HG02840 (cell line): Measurements from ENCODE around the gene MINPP1.
A peak's percentile ranks its signal among the peaks of the same experiment; 100 is the strongest.
"Not testable (repeated sequence)": the region's sequence is repeated elsewhere in the genome, so short reads cannot be mapped to it uniquely, and the experiment has no call there.

Experiments
- ATAC-seq: cut with Tn5 transposase; IDR thresholded peaks from one replicate; pipeline ENCODE4 v1.9.1; 2021; ENCODE audit warnings: mild to moderate bottlenecking, moderate library complexity, moderate number of reproducible peaks; ENCODE audit not compliant: unreplicated experiment, low FRiP score

MINPP1 gene

GRCh38 chr10:87504640-87505365, at the start of gene MINPP1:
MINPP1 (plus strand) TSS chr10:87504893; CDS start chr10:87504916, 23 bp downstream.
- ATAC-seq = peak; percentile 84

GRCh38 chr10:87456586-87457220, 48.0 kb upstream of the MINPP1 start:
- ATAC-seq = not testable (repeated sequence)

- ATAC-seq = not testable (repeated sequence)
These were observed 42.9 kb upstream of the MINPP1 start for GRCh38 chr10:87461751-87462150.

- ATAC-seq = not testable (repeated sequence)
These were observed 37.8 kb upstream of the MINPP1 start for GRCh38 chr10:87466849-87467248.

GRCh38 chr10:87488733-87489132, 16.0 kb upstream of the MINPP1 start:
- ATAC-seq = not testable (repeated sequence)

GRCh38 chr10:87490285-87490684, 14.4 kb upstream of the MINPP1 start:
- not testable (repeated sequence) for ATAC-seq

GRCh38 chr10:87492450-87492849, 12.2 kb upstream of the MINPP1 start:
- not testable (repeated sequence) for ATAC-seq

GRCh38 chr10:87495446-87495845, 9.2 kb upstream of the MINPP1 start:
- not testable (repeated sequence) for ATAC-seq

GRCh38 chr10:87497386-87497785, 7.3 kb upstream of the MINPP1 start:
- not testable (repeated sequence) for ATAC-seq

- ATAC-seq = not testable (repeated sequence)
These were observed 6.4 kb upstream of the MINPP1 start for GRCh38 chr10:87498106-87498789.

GRCh38 chr10:87500646-87501048, 4.0 kb upstream of the MINPP1 start:
- no peak for ATAC-seq

GRCh38 chr10:87503401-87503800, 1.3 kb upstream of the MINPP1 start:
- no peak for ATAC-seq

GRCh38 chr10:87503886-87504285, 807 bp upstream of the MINPP1 start:
- ATAC-seq = no peak

GRCh38 chr10:87504307-87504639, 420 bp upstream of the MINPP1 start:
- ATAC-seq = no peak

GRCh38 chr10:87505366-87506111, 846 bp downstream of the MINPP1 start:
- peak; percentile 45 for ATAC-seq

- ATAC-seq = no peak
These were observed 2.3 kb downstream of the MINPP1 start for GRCh38 chr10:87506956-87507355.

GRCh38 chr10:87507879-87508483, 3.3 kb downstream of the MINPP1 start:
- ATAC-seq = no peak

GRCh38 chr10:87508837-87509236, 4.1 kb downstream of the MINPP1 start:
- no peak for ATAC-seq

GRCh38 chr10:87510025-87510424, 5.3 kb downstream of the MINPP1 start:
- ATAC-seq = no peak

GRCh38 chr10:87511526-87511925, 6.8 kb downstream of the MINPP1 start:
- no peak for ATAC-seq
